SK-N-SH (cell line): Measurements from ENCODE around the gene CARS2. TPM values are rescaled to one million over a fixed set of nuclear protein-coding genes. Genes with fewer than 3 reads are reported as not detected.

Experiments used
- CTCF ChIA-PET: fragments of 300-600, 350-600 bp; formaldehyde crosslinking; extraction: SDS; loops from one replicate; lab custom pipeline; 2021; lab: Yijun Ruan, JAX
- POLR2A ChIA-PET: fragments of 350-600 bp; sonication (Branson Sonifier 250); formaldehyde crosslinking; extraction: SDS; loops from one replicate; lab custom pipeline; 2020; ENCODE audit warnings: antibody characterized with exemption, inconsistent platforms; lab: Yijun Ruan, JAX
- DNase-seq: peaks from one replicate; pipeline ENCODE4 v3.0.0; 2012
- H2AFZ ChIP-seq: fragments of 200-600 bp; sonication (generic); 2 replicates; pipeline ENCODE4 v1.8.1; 2016; ENCODE audit warnings: antibody characterized with exemption, mild to moderate bottlenecking, low read depth
- H3F3A ChIP-seq: fragments of 200-600 bp; sonication (generic); replicated peaks from 2 replicates; pipeline ENCODE3; 2016; ENCODE audit warnings: antibody characterized with exemption, mild to moderate bottlenecking; ENCODE audit not compliant: insufficient read depth
- H3K27ac ChIP-seq, 2 experiments: fragments of 200-500 bp in 1 of 2; fragments of 200-600 bp in 1 of 2; sonication (Bioruptor generic) in 1 of 2; sonication (generic), shearing (Covaris generic) in 1 of 2; 2 replicates each; pipeline versions ENCODE4 v1.5.1 to v1.6.1; 2014 to 2016; ENCODE audit warnings: low read depth in 2 of 2, inconsistent platforms in 1 of 2, low read length in 1 of 2, mild to moderate bottlenecking in 1 of 2, mixed read lengths in 1 of 2
- H3K27me3 ChIP-seq: fragments of 200-600 bp; sonication (generic), shearing (Covaris generic); 2 replicates; pipeline ENCODE4 v1.6.1; 2016; ENCODE audit warnings: mixed run types; ENCODE audit not compliant: insufficient read depth
- H3K36me3 ChIP-seq, 2 experiments: fragments of 200-500 bp in 1 of 2; fragments of 200-600 bp in 1 of 2; sonication (Bioruptor generic) in 1 of 2; sonication (generic) in 1 of 2; replicated peaks in 1 of 2; 2 replicates each; pipeline versions ENCODE3 to v1.5.1; 2014 to 2016; ENCODE audit warnings: low read length in 1 of 2, mild to moderate bottlenecking in 1 of 2; ENCODE audit not compliant: insufficient read depth in 2 of 2, control insufficient read depth in 1 of 2
- H3K4me1 ChIP-seq, 2 experiments: fragments of 200-500 bp in 1 of 2; fragments of 200-600 bp in 1 of 2; sonication (Bioruptor generic) in 1 of 2; sonication (generic), shearing (Covaris generic) in 1 of 2; 2 replicates each; pipeline versions ENCODE4 v1.5.1 to v1.6.1; 2014 to 2016; ENCODE audit warnings: low read depth in 1 of 2, low read length in 1 of 2, mixed run types in 1 of 2; ENCODE audit not compliant: insufficient read depth in 2 of 2, control insufficient read depth in 1 of 2
- H3K4me2 ChIP-seq: fragments of 200-600 bp; sonication (generic), shearing (Covaris generic); 2 replicates; pipeline ENCODE4 v1.6.1; 2017; ENCODE audit warnings: mixed run types
- H3K4me3 ChIP-seq, 2 experiments: fragments of 200-500 bp in 1 of 2; fragments of 200-600 bp in 1 of 2; sonication (Bioruptor generic) in 1 of 2; sonication (generic), shearing (Covaris generic) in 1 of 2; 2 replicates each; pipeline versions ENCODE4 v1.5.1 to v1.8.1; 2014 to 2016; ENCODE audit warnings: low read depth in 2 of 2, inconsistent platforms in 1 of 2, low read length in 1 of 2, mild to moderate bottlenecking in 1 of 2, mixed read lengths in 1 of 2, moderate library complexity in 1 of 2
- H3K79me2 ChIP-seq: fragments of 200-600 bp; sonication (generic); 2 replicates; pipeline ENCODE4 v1.8.1; 2017; ENCODE audit warnings: mild to moderate bottlenecking; ENCODE audit not compliant: insufficient read depth
- H3K9ac ChIP-seq: fragments of 200-600 bp; sonication (generic); 2 replicates; pipeline ENCODE4 v1.6.1; 2017; ENCODE audit warnings: mixed run types
- H3K9me2 ChIP-seq: fragments of 200-600 bp; sonication (generic); 2 replicates; pipeline ENCODE4 v1.6.1; 2017; ENCODE audit warnings: mixed run types
- H3K9me3 ChIP-seq: fragments of 200-600 bp; sonication (generic); 2 replicates; pipeline ENCODE4 v1.6.1; 2017; ENCODE audit warnings: mixed run types, mild to moderate bottlenecking, moderate library complexity
- H4K20me1 ChIP-seq: fragments of 200-600 bp; sonication (generic); 2 replicates; pipeline ENCODE4 v1.6.1; 2017; ENCODE audit warnings: mild to moderate bottlenecking, mixed run types; ENCODE audit not compliant: insufficient read depth
- ELF1 ChIP-seq: IDR thresholded peaks from 2 replicates; pipeline ENCODE4 v1.4.0; 2012
- GABPA ChIP-seq: IDR thresholded peaks from 2 replicates; pipeline ENCODE4 v1.4.0; 2012; ENCODE audit warnings: low read depth, mild to moderate bottlenecking
- JUND ChIP-seq: IDR thresholded peaks from 2 replicates; pipeline ENCODE4 v1.4.0; 2012
- MEF2A ChIP-seq: IDR thresholded peaks from 2 replicates; pipeline ENCODE4 v1.4.0; 2012; ENCODE audit warnings: low read depth, borderline replicate concordance
- NRF1 ChIP-seq: IDR thresholded peaks from 2 replicates; pipeline ENCODE4 v1.6.1; 2012; ENCODE audit warnings: low read depth, mild to moderate bottlenecking, low read length
- POLR2AphosphoS5 ChIP-seq: IDR thresholded peaks from 2 replicates; pipeline ENCODE4 v1.6.1; 2012; ENCODE audit warnings: low read depth, low read length
- RCOR1 ChIP-seq: fragments of 150-350 bp; IDR thresholded peaks from 2 replicates; pipeline ENCODE4 v1.6.1; 2017; ENCODE audit warnings: antibody characterized with exemption, low read length
- SIN3A ChIP-seq: IDR thresholded peaks from 2 replicates; pipeline ENCODE4 v1.6.1; 2012; ENCODE audit warnings: low read depth, mild to moderate bottlenecking, low read length, moderate library complexity, borderline replicate concordance
- TAF1 ChIP-seq: IDR thresholded peaks from 2 replicates; pipeline ENCODE4 v1.6.1; 2012; ENCODE audit warnings: low read depth, mild to moderate bottlenecking, low read length, moderate library complexity, borderline replicate concordance
- TCF12 ChIP-seq: IDR thresholded peaks from 2 replicates; pipeline ENCODE4 v1.4.0; 2012
- TEAD4 ChIP-seq: IDR thresholded peaks from 2 replicates; pipeline ENCODE4 v1.4.0; 2012; ENCODE audit warnings: mild to moderate bottlenecking, borderline replicate concordance; ENCODE audit not compliant: insufficient read depth
- YY1 ChIP-seq: IDR thresholded peaks from 2 replicates; pipeline ENCODE4 v1.4.0; 2012; ENCODE audit warnings: low read depth, mild to moderate bottlenecking
- WGBS: methylation state at CpG from one replicate; pipeline ENCODE4 v1.1.6; 2017; ENCODE audit warnings: low lambda C conversion rate; 5-methylcytosine and 5-hydroxymethylcytosine counted together
- polyA plus RNA-seq, 3 experiments: library from polyadenylated mRNA; depleted of rRNA; stranded (reverse); fragments of >200 nt; gene quantifications; 2 replicates each; pipeline ENCODE4 v1.2.3, GENCODE V29; 2012
- TF ChIP-seq, protein P1 (sequence below): IDR thresholded peaks from 2 replicates; pipeline ENCODE4 v1.4.0; 2012; ENCODE audit warnings: low read depth
- TF ChIP-seq, protein P2 (sequence below): IDR thresholded peaks from 2 replicates; pipeline ENCODE4; 2012
- TF ChIP-seq, protein P3 (sequence below): IDR thresholded peaks from 2 replicates; pipeline ENCODE4 v1.4.0; 2012; ENCODE audit warnings: low read depth, borderline replicate concordance
- TF ChIP-seq, protein P4 (sequence below): fragments of 200-600 bp; sonication (generic); IDR thresholded peaks from 2 replicates; pipeline ENCODE4 v1.6.1; 2017; ENCODE audit warnings: antibody characterized with exemption, mild to moderate bottlenecking, moderate library complexity
- TF ChIP-seq, protein P5 (sequence below): IDR thresholded peaks from 2 replicates; pipeline ENCODE4 v1.6.1; 2012; ENCODE audit warnings: mild to moderate bottlenecking, low read depth, low read length, moderate library complexity

CARS2 gene
- polyA plus RNA-seq, 1 of the 3 experiments (the other 2 are of a cell fraction) = 78.6 TPM

DNA sequence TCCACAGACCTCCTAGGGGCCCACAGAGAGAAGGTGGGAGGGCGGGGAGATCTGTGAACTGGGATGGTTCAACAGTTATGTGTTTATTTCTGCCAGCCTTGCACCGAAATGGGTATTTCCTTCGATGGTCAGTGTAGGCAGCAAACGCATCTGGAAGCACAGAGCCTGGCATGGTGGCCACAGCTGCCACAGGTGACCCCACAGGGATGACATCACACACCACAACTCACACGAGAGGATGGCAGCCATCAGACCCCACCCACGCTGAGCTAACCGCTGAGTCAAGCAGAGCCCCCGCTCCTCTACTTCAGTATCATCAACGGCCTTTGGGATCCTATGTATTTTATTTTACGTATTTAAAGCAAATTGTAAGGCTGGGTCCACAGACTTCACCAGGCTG is 53.2 kb downstream of the CARS2 start:
- Histone ChIP-seq H3K9me2 (no peaks in the 10 kb centered on the region), H3K27me3 (no peaks in the 10 kb centered on the region), H3K9me3 (no peaks in the 10 kb centered on the region), H3K4me2 (no peak overlapping the region), H2AFZ (no peak overlapping the region), H3K9ac (no peak overlapping the region), H3K4me3 (no peak overlapping the region), H3K4me1 (peaks cover 0 to 4% of the 10 kb centered on the region in 2 experiments; a peak in 1 of 4 replicates), H3F3A (no peaks in the 10 kb centered on the region), H4K20me1 (no peaks in the 10 kb centered on the region), H3K27ac (no peak overlapping the region), H3K36me3 (peaks cover 4 to 19% of the 10 kb centered on the region in 2 experiments), H3K79me2 (no peaks in the 10 kb centered on the region)
- ChIA-PET POLR2A (no interaction called here), CTCF (interaction anchor here (1.7 kb wide), 1 partner anchor 10 kb away, joined by 4 read pairs; no protein-coding TSS in a partner anchor)
- 82% methylated on average over 9 of the region's 10 CpGs for WGBS
- DNase-seq = no peak
- TF ChIP-seq MEF2A = no peak
- TF ChIP-seq YY1 = no peak
- no peak for TF ChIP-seq TEAD4

DNA sequence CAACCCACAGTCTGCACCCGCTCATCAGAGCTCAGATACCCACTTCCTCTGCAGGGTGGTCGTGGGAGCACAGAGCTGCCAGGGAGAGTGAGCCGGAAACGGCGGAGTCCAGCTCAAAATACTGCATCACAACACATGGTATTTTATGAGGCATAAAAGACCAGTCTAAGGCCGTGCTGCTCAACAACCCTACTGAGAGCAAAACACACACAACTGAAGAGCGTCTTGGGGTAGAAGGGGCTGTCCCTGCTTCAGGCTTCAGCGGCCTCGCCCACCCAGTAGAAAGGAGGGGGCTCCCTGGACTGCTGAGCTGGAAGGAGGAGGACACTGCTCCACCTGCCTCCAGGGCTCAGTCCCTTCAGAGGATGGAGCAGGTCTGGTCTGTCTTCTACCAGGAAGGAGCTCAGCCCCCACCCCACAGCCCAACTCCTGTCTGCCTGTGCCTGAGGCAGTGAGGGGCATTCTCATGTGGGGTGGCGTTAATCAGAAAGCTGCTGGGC is 53.6 kb downstream of the CARS2 start:
- WGBS = 95% methylated on average over 9 of the region's 10 CpGs
- H3K9me3 ChIP-seq = no peaks in the 10 kb centered on the region
- no peaks in the 10 kb centered on the region for H3F3A ChIP-seq
- H3K27me3 ChIP-seq = no peaks in the 10 kb centered on the region
- no peak overlapping the region for H2AFZ ChIP-seq
- no peaks in the 10 kb centered on the region for H3K9me2 ChIP-seq
- ChIA-PET POLR2A (no interaction called here), CTCF (interaction anchor here (1.0 to 1.7 kb wide), 2 partner anchors 10 to 15 kb away, joined by 3 to 4 read pairs; no protein-coding TSS in a partner anchor)
- no peak for DNase-seq
- H4K20me1 ChIP-seq = no peaks in the 10 kb centered on the region
- no peaks in the 10 kb centered on the region for H3K79me2 ChIP-seq
- H3K4me3 ChIP-seq = no peak overlapping the region
- peaks cover 0 to 4% of the 10 kb centered on the region in 2 experiments; a peak in 1 of 4 replicates for H3K4me1 ChIP-seq
- no peak overlapping the region for H3K9ac ChIP-seq
- H3K4me2 ChIP-seq = no peak overlapping the region
- H3K27ac ChIP-seq = no peak overlapping the region
- TF ChIP-seq ELF1 = no peak
- no peak for TF ChIP-seq SIN3A
- no peak for TF ChIP-seq YY1
- TF ChIP-seq NRF1 = no peak
- TF ChIP-seq POLR2AphosphoS5 = no peak
- no peak for TF ChIP-seq MEF2A
- TF ChIP-seq TCF12 = no peak
- TF ChIP-seq, protein P1, sequence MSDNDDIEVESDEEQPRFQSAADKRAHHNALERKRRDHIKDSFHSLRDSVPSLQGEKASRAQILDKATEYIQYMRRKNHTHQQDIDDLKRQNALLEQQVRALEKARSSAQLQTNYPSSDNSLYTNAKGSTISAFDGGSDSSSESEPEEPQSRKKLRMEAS = no peak
- TF ChIP-seq, protein P2, sequence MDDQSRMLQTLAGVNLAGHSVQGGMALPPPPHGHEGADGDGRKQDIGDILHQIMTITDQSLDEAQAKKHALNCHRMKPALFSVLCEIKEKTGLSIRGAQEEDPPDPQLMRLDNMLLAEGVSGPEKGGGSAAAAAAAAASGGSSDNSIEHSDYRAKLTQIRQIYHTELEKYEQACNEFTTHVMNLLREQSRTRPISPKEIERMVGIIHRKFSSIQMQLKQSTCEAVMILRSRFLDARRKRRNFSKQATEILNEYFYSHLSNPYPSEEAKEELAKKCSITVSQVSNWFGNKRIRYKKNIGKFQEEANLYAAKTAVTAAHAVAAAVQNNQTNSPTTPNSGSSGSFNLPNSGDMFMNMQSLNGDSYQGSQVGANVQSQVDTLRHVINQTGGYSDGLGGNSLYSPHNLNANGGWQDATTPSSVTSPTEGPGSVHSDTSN = no peak
- TF ChIP-seq, protein P3, sequence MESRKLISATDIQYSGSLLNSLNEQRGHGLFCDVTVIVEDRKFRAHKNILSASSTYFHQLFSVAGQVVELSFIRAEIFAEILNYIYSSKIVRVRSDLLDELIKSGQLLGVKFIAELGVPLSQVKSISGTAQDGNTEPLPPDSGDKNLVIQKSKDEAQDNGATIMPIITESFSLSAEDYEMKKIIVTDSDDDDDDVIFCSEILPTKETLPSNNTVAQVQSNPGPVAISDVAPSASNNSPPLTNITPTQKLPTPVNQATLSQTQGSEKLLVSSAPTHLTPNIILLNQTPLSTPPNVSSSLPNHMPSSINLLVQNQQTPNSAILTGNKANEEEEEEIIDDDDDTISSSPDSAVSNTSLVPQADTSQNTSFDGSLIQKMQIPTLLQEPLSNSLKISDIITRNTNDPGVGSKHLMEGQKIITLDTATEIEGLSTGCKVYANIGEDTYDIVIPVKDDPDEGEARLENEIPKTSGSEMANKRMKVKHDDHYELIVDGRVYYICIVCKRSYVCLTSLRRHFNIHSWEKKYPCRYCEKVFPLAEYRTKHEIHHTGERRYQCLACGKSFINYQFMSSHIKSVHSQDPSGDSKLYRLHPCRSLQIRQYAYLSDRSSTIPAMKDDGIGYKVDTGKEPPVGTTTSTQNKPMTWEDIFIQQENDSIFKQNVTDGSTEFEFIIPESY = no peak
- no peak for TF ChIP-seq GABPA
- TF ChIP-seq, protein P4, sequence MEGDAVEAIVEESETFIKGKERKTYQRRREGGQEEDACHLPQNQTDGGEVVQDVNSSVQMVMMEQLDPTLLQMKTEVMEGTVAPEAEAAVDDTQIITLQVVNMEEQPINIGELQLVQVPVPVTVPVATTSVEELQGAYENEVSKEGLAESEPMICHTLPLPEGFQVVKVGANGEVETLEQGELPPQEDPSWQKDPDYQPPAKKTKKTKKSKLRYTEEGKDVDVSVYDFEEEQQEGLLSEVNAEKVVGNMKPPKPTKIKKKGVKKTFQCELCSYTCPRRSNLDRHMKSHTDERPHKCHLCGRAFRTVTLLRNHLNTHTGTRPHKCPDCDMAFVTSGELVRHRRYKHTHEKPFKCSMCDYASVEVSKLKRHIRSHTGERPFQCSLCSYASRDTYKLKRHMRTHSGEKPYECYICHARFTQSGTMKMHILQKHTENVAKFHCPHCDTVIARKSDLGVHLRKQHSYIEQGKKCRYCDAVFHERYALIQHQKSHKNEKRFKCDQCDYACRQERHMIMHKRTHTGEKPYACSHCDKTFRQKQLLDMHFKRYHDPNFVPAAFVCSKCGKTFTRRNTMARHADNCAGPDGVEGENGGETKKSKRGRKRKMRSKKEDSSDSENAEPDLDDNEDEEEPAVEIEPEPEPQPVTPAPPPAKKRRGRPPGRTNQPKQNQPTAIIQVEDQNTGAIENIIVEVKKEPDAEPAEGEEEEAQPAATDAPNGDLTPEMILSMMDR = no peak
- no peak for TF ChIP-seq JUND
- TF ChIP-seq TAF1 = no peak
- no peak for TF ChIP-seq RCOR1
- TF ChIP-seq, protein P5, sequence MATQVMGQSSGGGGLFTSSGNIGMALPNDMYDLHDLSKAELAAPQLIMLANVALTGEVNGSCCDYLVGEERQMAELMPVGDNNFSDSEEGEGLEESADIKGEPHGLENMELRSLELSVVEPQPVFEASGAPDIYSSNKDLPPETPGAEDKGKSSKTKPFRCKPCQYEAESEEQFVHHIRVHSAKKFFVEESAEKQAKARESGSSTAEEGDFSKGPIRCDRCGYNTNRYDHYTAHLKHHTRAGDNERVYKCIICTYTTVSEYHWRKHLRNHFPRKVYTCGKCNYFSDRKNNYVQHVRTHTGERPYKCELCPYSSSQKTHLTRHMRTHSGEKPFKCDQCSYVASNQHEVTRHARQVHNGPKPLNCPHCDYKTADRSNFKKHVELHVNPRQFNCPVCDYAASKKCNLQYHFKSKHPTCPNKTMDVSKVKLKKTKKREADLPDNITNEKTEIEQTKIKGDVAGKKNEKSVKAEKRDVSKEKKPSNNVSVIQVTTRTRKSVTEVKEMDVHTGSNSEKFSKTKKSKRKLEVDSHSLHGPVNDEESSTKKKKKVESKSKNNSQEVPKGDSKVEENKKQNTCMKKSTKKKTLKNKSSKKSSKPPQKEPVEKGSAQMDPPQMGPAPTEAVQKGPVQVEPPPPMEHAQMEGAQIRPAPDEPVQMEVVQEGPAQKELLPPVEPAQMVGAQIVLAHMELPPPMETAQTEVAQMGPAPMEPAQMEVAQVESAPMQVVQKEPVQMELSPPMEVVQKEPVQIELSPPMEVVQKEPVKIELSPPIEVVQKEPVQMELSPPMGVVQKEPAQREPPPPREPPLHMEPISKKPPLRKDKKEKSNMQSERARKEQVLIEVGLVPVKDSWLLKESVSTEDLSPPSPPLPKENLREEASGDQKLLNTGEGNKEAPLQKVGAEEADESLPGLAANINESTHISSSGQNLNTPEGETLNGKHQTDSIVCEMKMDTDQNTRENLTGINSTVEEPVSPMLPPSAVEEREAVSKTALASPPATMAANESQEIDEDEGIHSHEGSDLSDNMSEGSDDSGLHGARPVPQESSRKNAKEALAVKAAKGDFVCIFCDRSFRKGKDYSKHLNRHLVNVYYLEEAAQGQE = no peak
- TF ChIP-seq, all 33 proteins: peak for 0
- peaks cover 1 to 17% of the 10 kb centered on the region in 2 experiments for H3K36me3 ChIP-seq
